Measurements from ENCODE around the gene SAMD1. TPM values are rescaled to one million over a fixed set of nuclear protein-coding genes. Genes with fewer than 3 reads are reported as not detected.

SAMD1 gene
- total RNA-seq: 10 to 100 TPM; 23.2 to 61.1 (median 33.2) TPM

- intact Hi-C loops (cut with DNase I; ENCODE audit: low total_unique reads): no loop called here
- peak within 1 kb of the TSS; percentile 74 for H3K4me3 ChIP-seq (ENCODE audit: low read depth, poor library complexity, severe bottlenecking)
- WGBS, 2 donors: 1 to 2% methylated on average over 25 to 51 of the region's 65 CpGs
- TF ChIP-seq CTCF (IDR thresholded peaks at IDR 0.05) (no peak), POLR2A (IDR thresholded peaks at IDR 0.05) (no peak)
- DNase-seq (ENCODE audit: low spot score in 2 of 2): peak; percentile 87 to 98
Observed at GRCh38 chr19:14090509-14091080, at the start of gene SAMD1. TSS of gene SAMD1 (minus strand) at chr19:14090751.

GRCh38 chr19:14139944-14140343, 49.4 kb upstream of the SAMD1 start:
- 68 to 75% methylated on average over 9 of the region's 9 CpGs for WGBS, 2 donors
- H3K4me3 ChIP-seq (ENCODE audit: low read depth, poor library complexity, severe bottlenecking): no peak overlapping the region
- TF ChIP-seq CTCF (IDR thresholded peaks at IDR 0.05) (no peak), POLR2A (IDR thresholded peaks at IDR 0.05) (no peak)
- peak in 1 of 2 donors; percentile 47 for DNase-seq (ENCODE audit: low spot score in 2 of 2)
- intact Hi-C loops (cut with DNase I; ENCODE audit: low total_unique reads): no loop called here

GRCh38 chr19:14138576-14139265, 48.2 kb upstream of the SAMD1 start:
- WGBS, 2 donors: 76 to 81% methylated on average over 9 of the region's 9 CpGs
- no peak for TF ChIP-seq CTCF (IDR thresholded peaks at IDR 0.05)
- no peak for TF ChIP-seq POLR2A (IDR thresholded peaks at IDR 0.05)
- H3K4me3 ChIP-seq (ENCODE audit: low read depth, poor library complexity, severe bottlenecking): no peak overlapping the region
- no peak for DNase-seq (ENCODE audit: low spot score in 2 of 2)
- intact Hi-C loops (cut with DNase I; ENCODE audit: low total_unique reads): no loop called here

- peak; percentile 99 to 100 for DNase-seq (ENCODE audit: low spot score in 2 of 2)
- TF ChIP-seq POLR2A (IDR thresholded peaks at IDR 0.05) (no peak), CTCF (IDR thresholded peaks at IDR 0.05) (peak in 1 of 3 donors; percentile 78)
- WGBS, 2 donors: 0% methylated on average over 41 to 51 of the region's 78 CpGs
- peak within 1 kb of the TSS; percentile 75 for H3K4me3 ChIP-seq (ENCODE audit: low read depth, poor library complexity, severe bottlenecking)
- intact Hi-C loops (cut with DNase I; ENCODE audit: low total_unique reads): no loop called here
Observed at GRCh38 chr19:14136509-14137281, 46.1 kb upstream of the SAMD1 start, which contains the start of gene ASF1B. TSS of gene ASF1B (minus strand) at chr19:14136589. CDS start at chr19:14136456, 133 bp downstream.

GRCh38 chr19:14135985-14136508, 45.5 kb upstream of the SAMD1 start:
- TF ChIP-seq POLR2A (IDR thresholded peaks at IDR 0.05): no peak
- no peak for TF ChIP-seq CTCF (IDR thresholded peaks at IDR 0.05)
- intact Hi-C loops (cut with DNase I; ENCODE audit: low total_unique reads): no loop called here
- no peak for DNase-seq (ENCODE audit: low spot score in 2 of 2)
- peak overlapping the region; percentile 24 for H3K4me3 ChIP-seq (ENCODE audit: low read depth, poor library complexity, severe bottlenecking)
- WGBS, 2 donors: 1 to 2% methylated on average over 15 to 37 of the region's 38 CpGs

Measured in lower leg skin (tissue), 4 donors.